ENCODE data around the gene HOMER3.
"Not testable (repeated sequence)": the region's sequence is repeated elsewhere in the genome, so short reads cannot be mapped to it uniquely, and the experiment has no call there.

HOMER3 gene

GRCh38 chr19:18922228-18922985 lies 18.6 kb downstream of the HOMER3 start:
- H3K4me3 ChIP-seq (ENCODE audit: low read length), result no peak overlapping the region
- TF ChIP-seq ZNF274 (IDR thresholded peaks at IDR 0.05; ENCODE audit: low read depth, low read length), result no peak

GRCh38 chr19:18921593-18921992 lies 19.4 kb downstream of the HOMER3 start:
- no peak for TF ChIP-seq ZNF274 (IDR thresholded peaks at IDR 0.05; ENCODE audit: low read depth, low read length)
- no peak overlapping the region for H3K4me3 ChIP-seq (ENCODE audit: low read length)

GRCh38 chr19:18920400-18920799 lies 20.6 kb downstream of the HOMER3 start:
- TF ChIP-seq ZNF274 (IDR thresholded peaks at IDR 0.05; ENCODE audit: low read depth, low read length), result no peak

GRCh38 chr19:18919900-18920214 lies 21.2 kb downstream of the HOMER3 start:
- peak overlapping the region; percentile 92 for H3K4me3 ChIP-seq (ENCODE audit: low read length)
- no peak for TF ChIP-seq ZNF274 (IDR thresholded peaks at IDR 0.05; ENCODE audit: low read depth, low read length)

More at GRCh38 chr19:18920400-18920799, 20.6 kb downstream of the HOMER3 start:
- H3K4me3 ChIP-seq (ENCODE audit: low read length), result peak overlapping the region; percentile 92

GRCh38 chr19:18919086-18919899 lies 21.7 kb downstream of the HOMER3 start, which contains the start of the genes COPE and DDX49:
Gene COPE, minus strand, starts transcription at chr19:18919387. Its CDS starts 39 bp downstream, at chr19:18919348.
Gene DDX49, plus strand, starts transcription at chr19:18919715. Its CDS starts 27 bp downstream, at chr19:18919742.
- peak within 1 kb of the TSS; percentile 99 for H3K4me3 ChIP-seq (ENCODE audit: low read length)
- no peak for TF ChIP-seq ZNF274 (IDR thresholded peaks at IDR 0.05; ENCODE audit: low read depth, low read length)

GRCh38 chr19:18917593-18917992 lies 23.4 kb downstream of the HOMER3 start:
- H3K4me3 ChIP-seq (ENCODE audit: low read length), result not testable (repeated sequence)

GRCh38 chr19:18915639-18916038 lies 25.4 kb downstream of the HOMER3 start:
- TF ChIP-seq ZNF274 (IDR thresholded peaks at IDR 0.05; ENCODE audit: low read depth, low read length), result no peak
- no peak overlapping the region for H3K4me3 ChIP-seq (ENCODE audit: low read length)

GRCh38 chr19:18913466-18913865 lies 27.6 kb downstream of the HOMER3 start:
- no peak for TF ChIP-seq ZNF274 (IDR thresholded peaks at IDR 0.05; ENCODE audit: low read depth, low read length)
- H3K4me3 ChIP-seq (ENCODE audit: low read length), result no peak overlapping the region

GRCh38 chr19:18912933-18913332 lies 28.1 kb downstream of the HOMER3 start:
- no peak overlapping the region for H3K4me3 ChIP-seq (ENCODE audit: low read length)
- no peak for TF ChIP-seq ZNF274 (IDR thresholded peaks at IDR 0.05; ENCODE audit: low read depth, low read length)

- TF ChIP-seq ZNF274 (IDR thresholded peaks at IDR 0.05; ENCODE audit: low read depth, low read length), result no peak
- no peak overlapping the region for H3K4me3 ChIP-seq (ENCODE audit: low read length)
These were observed 30.1 kb downstream of the HOMER3 start for GRCh38 chr19:18910801-18911436.

- no peak for TF ChIP-seq ZNF274 (IDR thresholded peaks at IDR 0.05; ENCODE audit: low read depth, low read length)
- H3K4me3 ChIP-seq (ENCODE audit: low read length), result no peak overlapping the region
These were observed 31.0 kb downstream of the HOMER3 start for GRCh38 chr19:18910010-18910409.

- no peak overlapping the region for H3K4me3 ChIP-seq (ENCODE audit: low read length)
These were observed 31.9 kb downstream of the HOMER3 start for GRCh38 chr19:18908917-18909619.

GRCh38 chr19:18906605-18907519 lies 34.2 kb downstream of the HOMER3 start:
- no peak overlapping the region for H3K4me3 ChIP-seq (ENCODE audit: low read length)
- TF ChIP-seq ZNF274 (IDR thresholded peaks at IDR 0.05; ENCODE audit: low read depth, low read length), result no peak

More at GRCh38 chr19:18908917-18909619, 31.9 kb downstream of the HOMER3 start:
- no peak for TF ChIP-seq ZNF274 (IDR thresholded peaks at IDR 0.05; ENCODE audit: low read depth, low read length)
